Measurements from ENCODE around the gene RET. TPM values are rescaled to one million over a fixed set of nuclear protein-coding genes. Genes with fewer than 3 reads are reported as not detected.

The RET gene
- total and polyA plus RNA-seq, 2 of the 13 experiments (the other 11 are each of a cell fraction or from before 2014, with no cell fraction given), result 0.02 TPM; not detected in 1

DNA sequence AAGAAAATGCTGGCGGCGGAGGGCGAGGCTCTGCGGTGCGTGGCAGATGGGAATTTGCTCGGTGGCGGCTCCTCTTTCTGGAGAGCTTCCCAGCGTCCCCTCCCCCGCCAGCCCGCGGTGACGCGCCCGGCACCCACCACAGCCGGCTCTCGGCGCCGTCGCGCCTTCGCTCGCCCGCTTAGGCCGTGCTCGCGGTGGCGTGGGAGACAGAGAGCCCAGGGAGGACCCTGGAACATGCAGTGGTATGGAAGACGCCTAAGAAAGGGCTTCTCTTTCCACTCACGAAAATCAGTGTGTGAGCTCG is 60.8 kb downstream of the RET start (continued):
- TF ChIP-seq, protein P1, sequence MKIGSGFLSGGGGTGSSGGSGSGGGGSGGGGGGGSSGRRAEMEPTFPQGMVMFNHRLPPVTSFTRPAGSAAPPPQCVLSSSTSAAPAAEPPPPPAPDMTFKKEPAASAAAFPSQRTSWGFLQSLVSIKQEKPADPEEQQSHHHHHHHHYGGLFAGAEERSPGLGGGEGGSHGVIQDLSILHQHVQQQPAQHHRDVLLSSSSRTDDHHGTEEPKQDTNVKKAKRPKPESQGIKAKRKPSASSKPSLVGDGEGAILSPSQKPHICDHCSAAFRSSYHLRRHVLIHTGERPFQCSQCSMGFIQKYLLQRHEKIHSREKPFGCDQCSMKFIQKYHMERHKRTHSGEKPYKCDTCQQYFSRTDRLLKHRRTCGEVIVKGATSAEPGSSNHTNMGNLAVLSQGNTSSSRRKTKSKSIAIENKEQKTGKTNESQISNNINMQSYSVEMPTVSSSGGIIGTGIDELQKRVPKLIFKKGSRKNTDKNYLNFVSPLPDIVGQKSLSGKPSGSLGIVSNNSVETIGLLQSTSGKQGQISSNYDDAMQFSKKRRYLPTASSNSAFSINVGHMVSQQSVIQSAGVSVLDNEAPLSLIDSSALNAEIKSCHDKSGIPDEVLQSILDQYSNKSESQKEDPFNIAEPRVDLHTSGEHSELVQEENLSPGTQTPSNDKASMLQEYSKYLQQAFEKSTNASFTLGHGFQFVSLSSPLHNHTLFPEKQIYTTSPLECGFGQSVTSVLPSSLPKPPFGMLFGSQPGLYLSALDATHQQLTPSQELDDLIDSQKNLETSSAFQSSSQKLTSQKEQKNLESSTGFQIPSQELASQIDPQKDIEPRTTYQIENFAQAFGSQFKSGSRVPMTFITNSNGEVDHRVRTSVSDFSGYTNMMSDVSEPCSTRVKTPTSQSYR (CRISPR knock-in tag; IDR thresholded peaks at IDR 0.05; ENCODE audit: borderline replicate concordance), result peak; percentile 49; the same call in 1 of the 2 replicates
- TF ChIP-seq KLF12 (CRISPR knock-in tag; IDR thresholded peaks at IDR 0.05; ENCODE audit: borderline replicate concordance), result 0 out of 2 replicates have a peak, but pooled peaks have one; percentile 47
- TF ChIP-seq HNRNPL (IDR thresholded peaks at IDR 0.05; ENCODE audit: low read depth, low read length), result no peak
- peak; percentile 77 for TF ChIP-seq XRCC5 (optimal IDR thresholded peaks at IDR 0.05; ENCODE audit: low read length)
- TF ChIP-seq, protein P2, sequence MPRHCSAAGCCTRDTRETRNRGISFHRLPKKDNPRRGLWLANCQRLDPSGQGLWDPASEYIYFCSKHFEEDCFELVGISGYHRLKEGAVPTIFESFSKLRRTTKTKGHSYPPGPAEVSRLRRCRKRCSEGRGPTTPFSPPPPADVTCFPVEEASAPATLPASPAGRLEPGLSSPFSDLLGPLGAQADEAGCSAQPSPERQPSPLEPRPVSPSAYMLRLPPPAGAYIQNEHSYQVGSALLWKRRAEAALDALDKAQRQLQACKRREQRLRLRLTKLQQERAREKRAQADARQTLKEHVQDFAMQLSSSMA (CRISPR knock-in tag; IDR thresholded peaks at IDR 0.05), result no peak
- TF ChIP-seq, protein P3, sequence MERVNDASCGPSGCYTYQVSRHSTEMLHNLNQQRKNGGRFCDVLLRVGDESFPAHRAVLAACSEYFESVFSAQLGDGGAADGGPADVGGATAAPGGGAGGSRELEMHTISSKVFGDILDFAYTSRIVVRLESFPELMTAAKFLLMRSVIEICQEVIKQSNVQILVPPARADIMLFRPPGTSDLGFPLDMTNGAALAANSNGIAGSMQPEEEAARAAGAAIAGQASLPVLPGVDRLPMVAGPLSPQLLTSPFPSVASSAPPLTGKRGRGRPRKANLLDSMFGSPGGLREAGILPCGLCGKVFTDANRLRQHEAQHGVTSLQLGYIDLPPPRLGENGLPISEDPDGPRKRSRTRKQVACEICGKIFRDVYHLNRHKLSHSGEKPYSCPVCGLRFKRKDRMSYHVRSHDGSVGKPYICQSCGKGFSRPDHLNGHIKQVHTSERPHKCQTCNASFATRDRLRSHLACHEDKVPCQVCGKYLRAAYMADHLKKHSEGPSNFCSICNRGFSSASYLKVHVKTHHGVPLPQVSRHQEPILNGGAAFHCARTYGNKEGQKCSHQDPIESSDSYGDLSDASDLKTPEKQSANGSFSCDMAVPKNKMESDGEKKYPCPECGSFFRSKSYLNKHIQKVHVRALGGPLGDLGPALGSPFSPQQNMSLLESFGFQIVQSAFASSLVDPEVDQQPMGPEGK (CRISPR knock-in tag; IDR thresholded peaks at IDR 0.05), result 0 out of 2 replicates have a peak, but pooled peaks have one; percentile 14
- 0 out of 2 replicates have a peak, but pooled peaks have one; percentile 5 for TF ChIP-seq ATF7-NPFF (CRISPR knock-in tag; IDR thresholded peaks at IDR 0.05; ENCODE audit: low read depth)
- TF ChIP-seq, protein P4, sequence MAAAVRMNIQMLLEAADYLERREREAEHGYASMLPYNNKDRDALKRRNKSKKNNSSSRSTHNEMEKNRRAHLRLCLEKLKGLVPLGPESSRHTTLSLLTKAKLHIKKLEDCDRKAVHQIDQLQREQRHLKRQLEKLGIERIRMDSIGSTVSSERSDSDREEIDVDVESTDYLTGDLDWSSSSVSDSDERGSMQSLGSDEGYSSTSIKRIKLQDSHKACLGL (CRISPR knock-in tag; IDR thresholded peaks at IDR 0.05), result 0 out of 2 replicates have a peak, but pooled peaks have one; percentile 22
- TF ChIP-seq, protein P5, sequence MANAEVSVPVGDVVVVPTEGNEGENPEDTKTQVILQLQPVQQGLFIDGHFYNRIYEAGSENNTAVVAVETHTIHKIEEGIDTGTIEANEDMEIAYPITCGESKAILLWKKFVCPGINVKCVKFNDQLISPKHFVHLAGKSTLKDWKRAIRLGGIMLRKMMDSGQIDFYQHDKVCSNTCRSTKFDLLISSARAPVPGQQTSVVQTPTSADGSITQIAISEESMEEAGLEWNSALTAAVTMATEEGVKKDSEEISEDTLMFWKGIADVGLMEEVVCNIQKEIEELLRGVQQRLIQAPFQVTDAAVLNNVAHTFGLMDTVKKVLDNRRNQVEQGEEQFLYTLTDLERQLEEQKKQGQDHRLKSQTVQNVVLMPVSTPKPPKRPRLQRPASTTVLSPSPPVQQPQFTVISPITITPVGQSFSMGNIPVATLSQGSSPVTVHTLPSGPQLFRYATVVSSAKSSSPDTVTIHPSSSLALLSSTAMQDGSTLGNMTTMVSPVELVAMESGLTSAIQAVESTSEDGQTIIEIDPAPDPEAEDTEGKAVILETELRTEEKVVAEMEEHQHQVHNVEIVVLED (CRISPR knock-in tag; IDR thresholded peaks at IDR 0.05; ENCODE audit: borderline replicate concordance), result 0 out of 2 replicates have a peak, but pooled peaks have one; percentile 9
- TF ChIP-seq, protein P6, sequence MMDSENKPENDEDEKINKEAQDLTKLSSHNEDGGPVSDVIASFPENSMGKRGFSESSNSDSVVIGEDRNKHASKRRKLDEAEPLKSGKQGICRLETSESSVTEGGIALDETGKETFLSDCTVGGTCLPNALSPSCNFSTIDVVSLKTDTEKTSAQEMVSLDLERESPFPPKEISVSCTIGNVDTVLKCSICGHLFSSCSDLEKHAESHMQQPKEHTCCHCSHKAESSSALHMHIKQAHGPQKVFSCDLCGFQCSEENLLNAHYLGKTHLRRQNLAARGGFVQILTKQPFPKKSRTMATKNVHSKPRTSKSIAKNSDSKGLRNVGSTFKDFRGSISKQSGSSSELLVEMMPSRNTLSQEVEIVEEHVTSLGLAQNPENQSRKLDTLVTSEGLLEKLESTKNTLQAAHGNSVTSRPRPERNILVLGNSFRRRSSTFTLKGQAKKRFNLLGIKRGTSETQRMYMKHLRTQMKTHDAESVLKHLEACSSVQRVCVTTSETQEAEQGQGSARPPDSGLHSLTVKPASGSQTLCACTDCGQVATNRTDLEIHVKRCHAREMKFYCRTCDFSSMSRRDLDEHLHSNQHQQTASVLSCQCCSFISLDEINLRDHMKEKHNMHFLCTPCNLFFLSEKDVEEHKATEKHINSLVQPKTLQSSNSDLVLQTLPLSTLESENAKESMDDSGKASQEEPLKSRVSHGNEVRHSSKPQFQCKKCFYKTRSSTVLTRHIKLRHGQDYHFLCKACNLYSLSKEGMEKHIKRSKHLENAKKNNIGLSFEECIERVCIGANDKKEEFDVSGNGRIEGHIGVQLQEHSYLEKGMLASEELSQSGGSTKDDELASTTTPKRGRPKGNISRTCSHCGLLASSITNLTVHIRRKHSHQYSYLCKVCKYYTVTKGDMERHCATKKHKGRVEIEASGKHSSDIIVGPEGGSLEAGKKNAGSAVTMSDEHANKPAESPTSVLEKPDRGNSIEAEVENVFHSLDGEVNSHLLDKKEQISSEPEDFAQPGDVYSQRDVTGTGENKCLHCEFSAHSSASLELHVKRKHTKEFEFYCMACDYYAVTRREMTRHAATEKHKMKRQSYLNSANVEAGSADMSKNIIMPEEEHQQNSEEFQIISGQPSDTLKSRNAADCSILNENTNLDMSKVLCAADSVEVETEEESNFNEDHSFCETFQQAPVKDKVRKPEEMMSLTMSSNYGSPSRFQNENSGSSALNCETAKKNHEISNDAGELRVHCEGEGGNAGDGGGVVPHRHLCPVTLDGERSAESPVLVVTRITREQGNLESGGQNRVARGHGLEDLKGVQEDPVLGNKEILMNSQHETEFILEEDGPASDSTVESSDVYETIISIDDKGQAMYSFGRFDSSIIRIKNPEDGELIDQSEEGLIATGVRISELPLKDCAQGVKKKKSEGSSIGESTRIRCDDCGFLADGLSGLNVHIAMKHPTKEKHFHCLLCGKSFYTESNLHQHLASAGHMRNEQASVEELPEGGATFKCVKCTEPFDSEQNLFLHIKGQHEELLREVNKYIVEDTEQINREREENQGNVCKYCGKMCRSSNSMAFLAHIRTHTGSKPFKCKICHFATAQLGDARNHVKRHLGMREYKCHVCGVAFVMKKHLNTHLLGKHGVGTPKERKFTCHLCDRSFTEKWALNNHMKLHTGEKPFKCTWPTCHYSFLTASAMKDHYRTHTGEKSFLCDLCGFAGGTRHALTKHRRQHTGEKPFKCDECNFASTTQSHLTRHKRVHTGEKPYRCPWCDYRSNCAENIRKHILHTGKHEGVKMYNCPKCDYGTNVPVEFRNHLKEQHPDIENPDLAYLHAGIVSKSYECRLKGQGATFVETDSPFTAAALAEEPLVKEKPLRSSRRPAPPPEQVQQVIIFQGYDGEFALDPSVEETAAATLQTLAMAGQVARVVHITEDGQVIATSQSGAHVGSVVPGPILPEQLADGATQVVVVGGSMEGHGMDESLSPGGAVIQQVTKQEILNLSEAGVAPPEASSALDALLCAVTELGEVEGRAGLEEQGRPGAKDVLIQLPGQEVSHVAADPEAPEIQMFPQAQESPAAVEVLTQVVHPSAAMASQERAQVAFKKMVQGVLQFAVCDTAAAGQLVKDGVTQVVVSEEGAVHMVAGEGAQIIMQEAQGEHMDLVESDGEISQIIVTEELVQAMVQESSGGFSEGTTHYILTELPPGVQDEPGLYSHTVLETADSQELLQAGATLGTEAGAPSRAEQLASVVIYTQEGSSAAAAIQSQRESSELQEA (CRISPR knock-in tag; IDR thresholded peaks at IDR 0.05; ENCODE audit: not compliant biosample characterization), result peak; percentile 6
- TF ChIP-seq ZNF124 (CRISPR knock-in tag; IDR thresholded peaks at IDR 0.05), result 0 out of 2 replicates have a peak, but pooled peaks have one; percentile 5
- peak; percentile 75 for TF ChIP-seq ZNF501 (CRISPR knock-in tag; IDR thresholded peaks at IDR 0.05)

Data from HepG2 (cell line).